HCT116 (cell line): ENCODE results near the gene SIGLEC11. TPM values are rescaled to one million over a fixed set of nuclear protein-coding genes. Genes with fewer than 3 reads are reported as not detected.

Experiments used
- ATAC-seq: fragments of 200-7000 bp; cut with Tn5 transposase; 2 replicates; pipeline ENCODE4 v1.9.1; 2020; ENCODE audit warnings: mild to moderate bottlenecking, moderate library complexity
- BruUV-seq: library from RNA; stranded (reverse); fragments of 400-500 nt; replicated peaks from 2 replicates; lab custom pipeline; 2021; lab: Mats Ljungman, UMichigan
- CTCF ChIA-PET: fragments of 300-600 bp; sonication (Branson Sonifier 250); formaldehyde crosslinking; loops from one replicate; lab custom pipeline; 2021; ENCODE audit warnings: antibody characterized with exemption; lab: Charles Lee
- POLR2A ChIA-PET: fragments of 300-600, 350-600 bp; sonication (Branson Sonifier 250); formaldehyde crosslinking; loops from one replicate; lab custom pipeline; 2021; ENCODE audit warnings: antibody characterized with exemption; lab: Charles Lee
- RAD21 ChIA-PET, 2 experiments: fragments of 300-600 bp; sonication (Branson Sonifier 250); formaldehyde crosslinking; loops; one replicate each; lab custom pipeline; 2023; ENCODE audit warnings: low total read pairs in 2 of 2; ENCODE audit not compliant: uncharacterized antibody in 2 of 2, unreplicated experiment in 2 of 2, low non-redundant PET in 1 of 2; lab: Charles Lee
- DNase-seq: peaks from one replicate; pipeline ENCODE4 v3.0.0-alpha.2; 2010; ENCODE audit warnings: low read depth, low spot score
- H2AFZ ChIP-seq: fragments of 200-600 bp; shearing (Covaris generic), sonication (generic); 2 replicates; pipeline ENCODE4 v1.6.1; 2017; ENCODE audit warnings: low read depth, mixed run types, mixed read lengths, antibody characterized with exemption, low read length; ENCODE audit not compliant: poor library complexity, severe bottlenecking
- H3K27ac ChIP-seq: 2 replicates; pipeline ENCODE4 v1.5.1; 2012; ENCODE audit warnings: low read depth, low read length
- H3K27me3 ChIP-seq: fragments of 200-600 bp; sonication (generic); 2 replicates; pipeline ENCODE4 v1.6.1; 2016; ENCODE audit warnings: mixed run types, low read length, mixed read lengths; ENCODE audit not compliant: insufficient read depth
- H3K36me3 ChIP-seq, 2 experiments: fragments of 200-500 bp in 1 of 2; fragments of 200-600 bp in 1 of 2; sonication (Bioruptor generic) in 1 of 2; sonication (generic) in 1 of 2; 2 replicates each; pipeline versions ENCODE4 v1.5.1 to v1.6.1; 2014 to 2016; ENCODE audit warnings: low read length in 2 of 2, inconsistent platforms in 1 of 2, mixed read lengths in 1 of 2, mixed run types in 1 of 2; ENCODE audit not compliant: insufficient read depth in 2 of 2, control insufficient read depth in 1 of 2
- H3K4me1 ChIP-seq, 2 experiments: fragments of 200-600 bp in 1 of 2; sonication (generic) in 1 of 2; 2 replicates each; pipeline versions ENCODE4 v1.5.1 to v1.6.1; 2012 to 2017; ENCODE audit warnings: low read length in 2 of 2, inconsistent platforms in 1 of 2, mild to moderate bottlenecking in 1 of 2, mixed read lengths in 1 of 2, mixed run types in 1 of 2, moderate library complexity in 1 of 2; ENCODE audit not compliant: insufficient read depth in 2 of 2, control insufficient read depth in 1 of 2
- H3K4me2 ChIP-seq: fragments of 200-600 bp; sonication (generic); 2 replicates; pipeline ENCODE4 v1.6.1; 2017; ENCODE audit warnings: mixed run types, low read length, mixed read lengths
- H3K4me3 ChIP-seq, 2 experiments: fragments of 200-600 bp in 1 of 2; sonication (generic) in 1 of 2; replicated peaks in 1 of 2; 2 replicates each; pipeline ENCODE4 v1.5.1; 2011 to 2016; ENCODE audit warnings: low read length in 2 of 2, control low read depth in 1 of 2, low read depth in 1 of 2, mild to moderate bottlenecking in 1 of 2, mixed read lengths in 1 of 2, mixed run types in 1 of 2
- H3K79me2 ChIP-seq: fragments of 200-600 bp; sonication (generic); 2 replicates; pipeline ENCODE4 v1.6.1; 2017; ENCODE audit warnings: mild to moderate bottlenecking, mixed run types, low read length, moderate library complexity, mixed read lengths; ENCODE audit not compliant: insufficient read depth
- H3K9ac ChIP-seq: fragments of 200-600 bp; sonication (generic); 2 replicates; pipeline ENCODE4 v1.6.1; 2016; ENCODE audit warnings: low read length, mixed read lengths
- H3K9me2 ChIP-seq: fragments of 200-600 bp; sonication (generic), shearing (Covaris generic); 2 replicates; pipeline ENCODE4 v1.6.1; 2017; ENCODE audit warnings: mixed run types, mild to moderate bottlenecking, moderate library complexity; ENCODE audit not compliant: insufficient read depth
- H3K9me3 ChIP-seq, 2 experiments: fragments of 200-500 bp in 1 of 2; fragments of 200-600 bp in 1 of 2; sonication (Bioruptor generic) in 1 of 2; sonication (generic) in 1 of 2; 2 replicates each; pipeline ENCODE4 v1.6.1; 2014 to 2017; ENCODE audit warnings: low read length in 2 of 2, mixed read lengths in 2 of 2, inconsistent platforms in 1 of 2, low read depth in 1 of 2, mild to moderate bottlenecking in 1 of 2, mixed run types in 1 of 2, moderate library complexity in 1 of 2; ENCODE audit not compliant: control insufficient read depth in 1 of 2, insufficient read depth in 1 of 2
- H4K20me1 ChIP-seq: fragments of 200-600 bp; sonication (generic), shearing (Covaris generic); 2 replicates; pipeline ENCODE4 v1.6.1; 2017; ENCODE audit warnings: mixed run types, mild to moderate bottlenecking, moderate library complexity; ENCODE audit not compliant: insufficient read depth
- CBX3 ChIP-seq: IDR thresholded peaks from 2 replicates; pipeline ENCODE4 v1.6.1; 2012; ENCODE audit warnings: low read depth
- CEBPB ChIP-seq: IDR thresholded peaks from 2 replicates; pipeline ENCODE4 v1.6.1; 2012; ENCODE audit warnings: low read depth
- EGR1 ChIP-seq: IDR thresholded peaks from 2 replicates; pipeline ENCODE4 v1.6.1; 2012; ENCODE audit warnings: low read depth
- FOSL1 ChIP-seq: IDR thresholded peaks from 2 replicates; pipeline ENCODE4 v1.6.1; 2012; ENCODE audit warnings: low read depth
- JUND ChIP-seq: IDR thresholded peaks from 2 replicates; pipeline ENCODE4 v1.6.1; 2012
- POLR2A ChIP-seq: IDR thresholded peaks from 2 replicates; pipeline ENCODE4 v1.7.0; 2011; ENCODE audit warnings: borderline replicate concordance; ENCODE audit not compliant: insufficient read depth, insufficient read length; ENCODE audit errors: extremely low read depth
- POLR2AphosphoS5 ChIP-seq: IDR thresholded peaks from 2 replicates; pipeline ENCODE4 v1.6.1; 2011; ENCODE audit warnings: mild to moderate bottlenecking, low read depth, low read length, moderate library complexity
- RAD21 ChIP-seq: IDR thresholded peaks from 2 replicates; pipeline ENCODE4 v1.6.1; 2012; ENCODE audit warnings: low read depth, mild to moderate bottlenecking
- SIN3A ChIP-seq: IDR thresholded peaks from 2 replicates; pipeline ENCODE4 v1.6.1; 2012; ENCODE audit warnings: low read depth
- SP1 ChIP-seq: IDR thresholded peaks from 2 replicates; pipeline ENCODE4 v1.6.1; 2012; ENCODE audit warnings: low read depth
- SRF ChIP-seq: IDR thresholded peaks from 2 replicates; pipeline ENCODE4 v1.6.1; 2012; ENCODE audit warnings: low read depth
- TCF7L2 ChIP-seq: IDR thresholded peaks from 2 replicates; pipeline ENCODE4 v1.7.0; 2011; ENCODE audit warnings: borderline replicate concordance, inconsistent platforms; ENCODE audit not compliant: insufficient read depth, insufficient read length; ENCODE audit errors: extremely low read depth
- YY1 ChIP-seq: IDR thresholded peaks from 2 replicates; pipeline ENCODE4 v1.6.1; 2011; ENCODE audit warnings: low read length, low read depth, moderate library complexity, mild to moderate bottlenecking; ENCODE audit not compliant: insufficient replicate concordance; ENCODE audit errors: extremely low read depth
- ZNF274 ChIP-seq: fragments of 200-500 bp; sonication (Bioruptor generic); IDR thresholded peaks from 2 replicates; pipeline ENCODE4 v1.6.1; 2014; ENCODE audit warnings: mild to moderate bottlenecking, low read depth, low read length, inconsistent platforms
- intact Hi-C: fragments of 100-400 bp; cut with micrococcal nuclease; formaldehyde crosslinking; loops from 2 replicates; pipeline ENCODE4 v1.10.0; 2022
- total RNA-seq: library from RNA; stranded (reverse); gene quantifications from one replicate; pipeline ENCODE4 v1.2.1, GENCODE V29; 2021; ENCODE audit not compliant: unreplicated experiment
- TF ChIP-seq, protein P1 (sequence below): IDR thresholded peaks from 2 replicates; pipeline ENCODE4 v1.6.1; 2012
- TF ChIP-seq, protein P2 (sequence below): IDR thresholded peaks from 2 replicates; pipeline ENCODE4 v1.6.1; 2011; ENCODE audit warnings: mild to moderate bottlenecking, low read length, moderate library complexity; ENCODE audit not compliant: insufficient replicate concordance; ENCODE audit errors: extremely low read depth
- TF ChIP-seq, protein P3 (sequence below), 3 experiments: fragments of 200-600 bp in 1 of 3; sonication (generic) in 1 of 3; IDR thresholded peaks in 2 of 3; conservative IDR thresholded peaks in 1 of 3; 2 replicates each; pipeline ENCODE4 v1.5.1; 2012 to 2017; ENCODE audit warnings: low read depth in 2 of 3, low read length in 2 of 3, antibody characterized with exemption in 1 of 3, borderline replicate concordance in 1 of 3, control low read depth in 1 of 3, mild to moderate bottlenecking in 1 of 3, mixed read lengths in 1 of 3, mixed run types in 1 of 3, moderate library complexity in 1 of 3; ENCODE audit not compliant: insufficient read depth in 1 of 3
- TF ChIP-seq, protein P4 (sequence below): IDR thresholded peaks from 2 replicates; pipeline ENCODE4 v1.6.1; 2012; ENCODE audit warnings: low read depth
- TF ChIP-seq, protein P5 (sequence below): IDR thresholded peaks from 2 replicates; pipeline ENCODE4 v1.6.1; 2012

Gene SIGLEC11
- total RNA-seq, 1 experiment from 2014 or later = not detected

DNA sequence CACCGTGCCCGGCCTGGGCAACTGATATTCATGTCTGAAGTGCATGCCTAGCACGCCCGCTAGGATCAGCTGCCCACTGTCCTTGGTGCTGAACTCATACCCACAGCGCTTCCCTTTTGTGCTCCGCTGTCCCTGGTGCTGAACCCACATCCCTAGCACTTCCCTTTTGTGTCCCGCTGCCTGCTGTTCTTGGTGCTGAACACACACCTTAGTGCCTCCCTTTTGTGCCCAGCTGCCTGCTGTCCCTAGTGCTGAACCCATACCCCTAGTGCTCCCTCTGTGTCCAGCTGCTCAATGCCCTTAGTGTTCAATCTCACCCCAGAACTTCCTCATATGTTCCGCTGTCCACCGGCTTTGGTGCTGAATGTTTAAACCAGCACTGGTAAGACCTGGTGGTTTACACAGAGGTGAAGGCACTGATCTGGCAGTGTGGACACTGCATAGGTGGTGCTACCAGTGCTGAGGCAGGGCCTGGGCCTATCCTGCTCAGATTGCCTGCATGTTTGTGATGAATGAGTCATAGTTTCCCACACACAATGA lies 26.3 kb upstream of the SIGLEC11 start:
- Histone ChIP-seq H3K36me3 (peaks cover 4 to 5% of the 10 kb centered on the region in 2 experiments; a peak in 2 of 4 replicates), H3K4me3 (no peak overlapping the region), H3K27me3 (no peaks in the 10 kb centered on the region), H2AFZ (no peak overlapping the region), H3K9ac (no peak overlapping the region), H3K79me2 (no peaks in the 10 kb centered on the region), H3K4me1 (no peaks in the 10 kb centered on the region), H3K9me3 (no peaks in the 10 kb centered on the region), H3K9me2 (no peaks in the 10 kb centered on the region), H3K4me2 (no peak overlapping the region), H3K27ac (no peak overlapping the region), H4K20me1 (no peaks in the 10 kb centered on the region)
- no TSS peak for BruUV-seq
- no peak for TF ChIP-seq EGR1
- TF ChIP-seq, protein P1, sequence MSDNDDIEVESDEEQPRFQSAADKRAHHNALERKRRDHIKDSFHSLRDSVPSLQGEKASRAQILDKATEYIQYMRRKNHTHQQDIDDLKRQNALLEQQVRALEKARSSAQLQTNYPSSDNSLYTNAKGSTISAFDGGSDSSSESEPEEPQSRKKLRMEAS = peak; percentile 92
- peak; percentile 84 for TF ChIP-seq POLR2AphosphoS5
- no peak for TF ChIP-seq JUND
- no peak for TF ChIP-seq CEBPB
- peak; percentile 21; the same call in 1 of the 2 replicates for TF ChIP-seq RAD21
- peak; percentile 100 for TF ChIP-seq CBX3
- TF ChIP-seq, protein P2, sequence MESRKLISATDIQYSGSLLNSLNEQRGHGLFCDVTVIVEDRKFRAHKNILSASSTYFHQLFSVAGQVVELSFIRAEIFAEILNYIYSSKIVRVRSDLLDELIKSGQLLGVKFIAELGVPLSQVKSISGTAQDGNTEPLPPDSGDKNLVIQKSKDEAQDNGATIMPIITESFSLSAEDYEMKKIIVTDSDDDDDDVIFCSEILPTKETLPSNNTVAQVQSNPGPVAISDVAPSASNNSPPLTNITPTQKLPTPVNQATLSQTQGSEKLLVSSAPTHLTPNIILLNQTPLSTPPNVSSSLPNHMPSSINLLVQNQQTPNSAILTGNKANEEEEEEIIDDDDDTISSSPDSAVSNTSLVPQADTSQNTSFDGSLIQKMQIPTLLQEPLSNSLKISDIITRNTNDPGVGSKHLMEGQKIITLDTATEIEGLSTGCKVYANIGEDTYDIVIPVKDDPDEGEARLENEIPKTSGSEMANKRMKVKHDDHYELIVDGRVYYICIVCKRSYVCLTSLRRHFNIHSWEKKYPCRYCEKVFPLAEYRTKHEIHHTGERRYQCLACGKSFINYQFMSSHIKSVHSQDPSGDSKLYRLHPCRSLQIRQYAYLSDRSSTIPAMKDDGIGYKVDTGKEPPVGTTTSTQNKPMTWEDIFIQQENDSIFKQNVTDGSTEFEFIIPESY = peak; percentile 62
- no peak; the same call in 1 of the 2 replicates for TF ChIP-seq SP1
- peak; percentile 18 for TF ChIP-seq YY1
- TF ChIP-seq ZNF274 = no peak
- TF ChIP-seq, protein P3, sequence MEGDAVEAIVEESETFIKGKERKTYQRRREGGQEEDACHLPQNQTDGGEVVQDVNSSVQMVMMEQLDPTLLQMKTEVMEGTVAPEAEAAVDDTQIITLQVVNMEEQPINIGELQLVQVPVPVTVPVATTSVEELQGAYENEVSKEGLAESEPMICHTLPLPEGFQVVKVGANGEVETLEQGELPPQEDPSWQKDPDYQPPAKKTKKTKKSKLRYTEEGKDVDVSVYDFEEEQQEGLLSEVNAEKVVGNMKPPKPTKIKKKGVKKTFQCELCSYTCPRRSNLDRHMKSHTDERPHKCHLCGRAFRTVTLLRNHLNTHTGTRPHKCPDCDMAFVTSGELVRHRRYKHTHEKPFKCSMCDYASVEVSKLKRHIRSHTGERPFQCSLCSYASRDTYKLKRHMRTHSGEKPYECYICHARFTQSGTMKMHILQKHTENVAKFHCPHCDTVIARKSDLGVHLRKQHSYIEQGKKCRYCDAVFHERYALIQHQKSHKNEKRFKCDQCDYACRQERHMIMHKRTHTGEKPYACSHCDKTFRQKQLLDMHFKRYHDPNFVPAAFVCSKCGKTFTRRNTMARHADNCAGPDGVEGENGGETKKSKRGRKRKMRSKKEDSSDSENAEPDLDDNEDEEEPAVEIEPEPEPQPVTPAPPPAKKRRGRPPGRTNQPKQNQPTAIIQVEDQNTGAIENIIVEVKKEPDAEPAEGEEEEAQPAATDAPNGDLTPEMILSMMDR (IDR thresholded peaks at IDR 0.05 in 2 of 3, conservative IDR thresholded peaks at IDR 0.05 in 1 of 3; ENCODE audit: borderline replicate concordance in 1 of 3, insufficient read depth in 1 of 3, low read depth in 2 of 3, low read length in 2 of 3) = no peak
- TF ChIP-seq SIN3A = peak; percentile 100
- TF ChIP-seq TCF7L2 = peak; percentile 96
- no peak for TF ChIP-seq POLR2A
- TF ChIP-seq, protein P4, sequence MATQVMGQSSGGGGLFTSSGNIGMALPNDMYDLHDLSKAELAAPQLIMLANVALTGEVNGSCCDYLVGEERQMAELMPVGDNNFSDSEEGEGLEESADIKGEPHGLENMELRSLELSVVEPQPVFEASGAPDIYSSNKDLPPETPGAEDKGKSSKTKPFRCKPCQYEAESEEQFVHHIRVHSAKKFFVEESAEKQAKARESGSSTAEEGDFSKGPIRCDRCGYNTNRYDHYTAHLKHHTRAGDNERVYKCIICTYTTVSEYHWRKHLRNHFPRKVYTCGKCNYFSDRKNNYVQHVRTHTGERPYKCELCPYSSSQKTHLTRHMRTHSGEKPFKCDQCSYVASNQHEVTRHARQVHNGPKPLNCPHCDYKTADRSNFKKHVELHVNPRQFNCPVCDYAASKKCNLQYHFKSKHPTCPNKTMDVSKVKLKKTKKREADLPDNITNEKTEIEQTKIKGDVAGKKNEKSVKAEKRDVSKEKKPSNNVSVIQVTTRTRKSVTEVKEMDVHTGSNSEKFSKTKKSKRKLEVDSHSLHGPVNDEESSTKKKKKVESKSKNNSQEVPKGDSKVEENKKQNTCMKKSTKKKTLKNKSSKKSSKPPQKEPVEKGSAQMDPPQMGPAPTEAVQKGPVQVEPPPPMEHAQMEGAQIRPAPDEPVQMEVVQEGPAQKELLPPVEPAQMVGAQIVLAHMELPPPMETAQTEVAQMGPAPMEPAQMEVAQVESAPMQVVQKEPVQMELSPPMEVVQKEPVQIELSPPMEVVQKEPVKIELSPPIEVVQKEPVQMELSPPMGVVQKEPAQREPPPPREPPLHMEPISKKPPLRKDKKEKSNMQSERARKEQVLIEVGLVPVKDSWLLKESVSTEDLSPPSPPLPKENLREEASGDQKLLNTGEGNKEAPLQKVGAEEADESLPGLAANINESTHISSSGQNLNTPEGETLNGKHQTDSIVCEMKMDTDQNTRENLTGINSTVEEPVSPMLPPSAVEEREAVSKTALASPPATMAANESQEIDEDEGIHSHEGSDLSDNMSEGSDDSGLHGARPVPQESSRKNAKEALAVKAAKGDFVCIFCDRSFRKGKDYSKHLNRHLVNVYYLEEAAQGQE = peak; percentile 95
- TF ChIP-seq, protein P5, sequence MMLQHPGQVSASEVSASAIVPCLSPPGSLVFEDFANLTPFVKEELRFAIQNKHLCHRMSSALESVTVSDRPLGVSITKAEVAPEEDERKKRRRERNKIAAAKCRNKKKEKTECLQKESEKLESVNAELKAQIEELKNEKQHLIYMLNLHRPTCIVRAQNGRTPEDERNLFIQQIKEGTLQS = no peak
- TF ChIP-seq SRF = no peak
- TF ChIP-seq FOSL1 = no peak
- POLR2A ChIA-PET = interaction anchor here (1.0 kb wide), 1 partner anchor 24 kb away, joined by 3 read pairs; no protein-coding TSS in a partner anchor
- DNase-seq (peak; percentile 88), ATAC-seq (peak; percentile 75)
- CTCF ChIA-PET = no interaction called here
- RAD21 ChIA-PET = interaction anchor here (0.5 to 0.6 kb wide), 2 partner anchors 108 to 480 kb away, joined by 3 to 5 read pairs; no protein-coding TSS in a partner anchor
- intact Hi-C loops = loop anchor here (1.0 kb wide), 1 partner anchor 38 kb away; the partner anchor contains the start of gene VRK3
